Measurements from ENCODE around the gene MPLKIP. TPM values are rescaled to one million over a fixed set of nuclear protein-coding genes. Genes with fewer than 3 reads are reported as not detected.
A peak's percentile ranks its signal among the peaks of the same experiment; 100 is the strongest.

Gene MPLKIP

DNA sequence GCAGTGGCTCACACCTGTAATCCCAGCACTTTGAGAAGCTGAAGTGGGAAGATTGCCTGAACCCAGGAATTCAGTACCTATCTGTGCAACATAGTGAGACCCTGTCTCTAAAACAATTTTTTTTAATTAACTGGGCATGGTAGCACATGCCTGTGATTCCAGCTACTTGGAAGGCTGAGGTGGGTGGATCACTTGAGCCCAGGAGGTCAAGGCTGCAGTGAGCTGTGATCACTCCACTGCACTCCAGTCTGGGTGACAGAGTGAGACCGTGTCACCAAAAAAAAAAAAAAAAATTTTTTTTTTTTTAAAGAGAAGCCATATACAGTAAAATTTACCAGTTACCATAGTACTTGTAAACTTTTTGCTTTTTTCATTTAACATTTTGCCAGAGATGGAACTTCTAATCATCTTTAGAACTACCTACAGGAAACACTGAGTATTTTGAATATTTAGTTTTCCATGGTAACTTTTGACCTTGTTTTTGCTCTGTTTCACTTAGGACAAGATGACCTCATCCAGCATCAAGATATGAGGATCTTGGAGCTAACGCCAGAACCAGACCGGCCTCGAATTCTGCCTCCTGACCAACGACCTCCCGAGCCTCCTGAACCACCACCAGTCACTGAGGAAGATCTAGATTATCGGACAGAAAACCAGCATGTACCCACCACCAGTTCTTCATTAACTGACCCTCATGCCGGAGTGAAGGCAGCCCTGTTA is 40.6 kb downstream of the MPLKIP start:
- Histone ChIP-seq H3K9me3 (ENCODE audit: control insufficient read depth, low read length) (no peaks in the 10 kb centered on the region), H3K4me1 (ENCODE audit: control insufficient read depth, insufficient read depth, low read depth, low read length) (no peaks in the 10 kb centered on the region), H3K18ac (ENCODE audit: low read depth in 1 of 2, low read length in 2 of 2) (no peak overlapping the region), H4K8ac (ENCODE audit: low read length) (no peak overlapping the region), H3K9ac (ENCODE audit: low read length) (no peak overlapping the region), H2BK12ac (ENCODE audit: low read length in 2 of 2) (no peak overlapping the region), H3K79me1 (replicated peaks; ENCODE audit: low read length, poor library complexity, severe bottlenecking) (peaks cover 13% of the 10 kb centered on the region), H3K14ac (ENCODE audit: low read length in 2 of 2) (no peak overlapping the region), H2BK5ac (ENCODE audit: low read depth, low read length, poor library complexity, severe bottlenecking) (no peak overlapping the region), H3K36me3 (ENCODE audit: control insufficient read depth in 1 of 2, insufficient read depth in 2 of 2, low read depth in 1 of 2, low read length in 2 of 2) (peaks cover 21 to 65% of the 10 kb centered on the region in 2 experiments), H2BK120ac (ENCODE audit: low read depth, low read length) (no peak overlapping the region), H2AK5ac (ENCODE audit: low read length, severe bottlenecking) (no peak overlapping the region), H3K23ac (ENCODE audit: low read length in 2 of 2) (no peak overlapping the region), H3K4ac (ENCODE audit: low read depth in 1 of 2, low read length in 2 of 2) (no peak overlapping the region), H2BK15ac (ENCODE audit: low read depth, poor library complexity, severe bottlenecking) (no peak overlapping the region), H3K4me2 (ENCODE audit: low read length, poor library complexity, severe bottlenecking) (no peak overlapping the region), H4K91ac (ENCODE audit: low read length) (no peak overlapping the region), H3K27me3 (ENCODE audit: control insufficient read depth in 1 of 2, insufficient read depth in 1 of 2, low read length in 2 of 2) (no peaks in the 10 kb centered on the region), H3K4me3 (ENCODE audit: insufficient read depth in 1 of 2, low read depth in 1 of 2, low read length in 2 of 2) (no peak overlapping the region), H2AFZ (ENCODE audit: low read depth, low read length) (no peak overlapping the region), H3K27ac (ENCODE audit: low read length, poor library complexity, severe bottlenecking) (no peak overlapping the region)
- 96% methylated on average over 7 of the region's 8 CpGs for WGBS
- DNase-seq, result no peak

DNA sequence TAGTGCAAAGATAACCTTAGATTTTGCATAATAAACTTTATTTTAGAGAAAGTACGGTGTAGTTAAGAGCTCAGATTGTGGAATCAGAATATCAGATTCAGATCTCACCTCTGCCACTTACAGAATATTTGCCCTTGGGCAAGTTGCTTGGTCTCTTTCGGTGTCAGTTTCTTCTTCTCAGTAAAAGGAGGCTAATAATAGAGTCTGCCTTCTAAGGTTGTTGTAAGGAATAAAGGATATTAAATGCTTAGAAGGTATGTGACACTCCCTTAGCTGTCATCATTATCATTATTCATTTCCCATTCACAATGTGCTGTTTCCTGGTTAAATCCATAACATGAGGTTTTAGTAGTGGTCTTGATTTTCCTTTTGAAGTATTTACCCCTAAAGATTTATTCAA is 42.2 kb downstream of the MPLKIP start:
- H3K79me1 ChIP-seq (replicated peaks; ENCODE audit: low read length, poor library complexity, severe bottlenecking), result peaks cover 13% of the 10 kb centered on the region
- H2BK12ac ChIP-seq (ENCODE audit: low read length in 2 of 2), result no peak overlapping the region
- H2AFZ ChIP-seq (ENCODE audit: low read depth, low read length), result no peak overlapping the region
- peaks cover 27 to 73% of the 10 kb centered on the region in 2 experiments for H3K36me3 ChIP-seq (ENCODE audit: control insufficient read depth in 1 of 2, insufficient read depth in 2 of 2, low read depth in 1 of 2, low read length in 2 of 2)
- H3K9me3 ChIP-seq (ENCODE audit: control insufficient read depth, low read length), result no peaks in the 10 kb centered on the region
- H3K14ac ChIP-seq (ENCODE audit: low read length in 2 of 2), result no peak overlapping the region
- no peak overlapping the region for H2AK5ac ChIP-seq (ENCODE audit: low read length, severe bottlenecking)
- no peak overlapping the region for H3K18ac ChIP-seq (ENCODE audit: low read depth in 1 of 2, low read length in 2 of 2)
- H3K23ac ChIP-seq (ENCODE audit: low read length in 2 of 2), result no peak overlapping the region
- no peak overlapping the region for H4K8ac ChIP-seq (ENCODE audit: low read length)
- no peak overlapping the region for H2BK15ac ChIP-seq (ENCODE audit: low read depth, poor library complexity, severe bottlenecking)
- no peak overlapping the region for H2BK120ac ChIP-seq (ENCODE audit: low read depth, low read length)
- no peaks in the 10 kb centered on the region for H3K27me3 ChIP-seq (ENCODE audit: control insufficient read depth in 1 of 2, insufficient read depth in 1 of 2, low read length in 2 of 2)
- no peak for DNase-seq
- no peak overlapping the region for H2BK5ac ChIP-seq (ENCODE audit: low read depth, low read length, poor library complexity, severe bottlenecking)
- H3K4me1 ChIP-seq (ENCODE audit: control insufficient read depth, insufficient read depth, low read depth, low read length), result no peaks in the 10 kb centered on the region
- H3K27ac ChIP-seq (ENCODE audit: low read length, poor library complexity, severe bottlenecking), result no peak overlapping the region
- H3K9ac ChIP-seq (ENCODE audit: low read length), result no peak overlapping the region
- WGBS, result no CpG with 5 or more reads among the region's 2 CpGs
- no peak overlapping the region for H3K4me2 ChIP-seq (ENCODE audit: low read length, poor library complexity, severe bottlenecking)
- no peak overlapping the region for H3K4ac ChIP-seq (ENCODE audit: low read depth in 1 of 2, low read length in 2 of 2)
- H3K4me3 ChIP-seq (ENCODE audit: insufficient read depth in 1 of 2, low read depth in 1 of 2, low read length in 2 of 2), result no peak overlapping the region
- no peak overlapping the region for H4K91ac ChIP-seq (ENCODE audit: low read length)

DNA sequence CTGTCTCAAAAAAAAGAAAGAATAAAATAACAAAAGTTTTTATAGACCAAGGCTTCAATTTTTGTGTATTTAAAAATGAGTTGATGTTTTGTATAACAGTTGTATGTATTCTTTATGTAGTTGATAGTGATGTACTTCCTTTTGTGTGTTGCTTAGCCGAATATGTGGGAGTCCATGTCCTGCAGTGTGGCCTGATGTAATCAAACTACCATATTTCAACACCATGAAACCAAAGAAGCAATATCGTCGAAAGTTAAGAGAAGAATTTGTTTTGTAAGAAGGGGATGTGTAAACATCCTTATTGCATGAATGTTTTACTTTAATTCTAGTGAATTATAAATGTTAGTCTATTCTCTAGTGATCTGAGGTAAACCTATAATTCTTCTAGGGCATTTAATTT is 56.6 kb downstream of the MPLKIP start:
- H3K79me1 ChIP-seq (replicated peaks; ENCODE audit: low read length, poor library complexity, severe bottlenecking), result peaks cover 5% of the 10 kb centered on the region
- DNase-seq, result peak; percentile 47
- H2BK12ac ChIP-seq (ENCODE audit: low read length in 2 of 2), result no peak overlapping the region
- no peak overlapping the region for H4K8ac ChIP-seq (ENCODE audit: low read length)
- H3K23ac ChIP-seq (ENCODE audit: low read length in 2 of 2), result no peak overlapping the region
- H3K4ac ChIP-seq (ENCODE audit: low read depth in 1 of 2, low read length in 2 of 2), result no peak overlapping the region
- H2AFZ ChIP-seq (ENCODE audit: low read depth, low read length), result no peak overlapping the region
- H3K4me2 ChIP-seq (ENCODE audit: low read length, poor library complexity, severe bottlenecking), result no peak overlapping the region
- no peak overlapping the region for H2BK15ac ChIP-seq (ENCODE audit: low read depth, poor library complexity, severe bottlenecking)
- no peak overlapping the region for H3K14ac ChIP-seq (ENCODE audit: low read length in 2 of 2)
- no peaks in the 10 kb centered on the region for H3K9me3 ChIP-seq (ENCODE audit: control insufficient read depth, low read length)
- H3K18ac ChIP-seq (ENCODE audit: low read depth in 1 of 2, low read length in 2 of 2), result no peak overlapping the region
- no peaks in the 10 kb centered on the region for H3K27me3 ChIP-seq (ENCODE audit: control insufficient read depth in 1 of 2, insufficient read depth in 1 of 2, low read length in 2 of 2)
- H3K9ac ChIP-seq (ENCODE audit: low read length), result no peak overlapping the region
- H2BK120ac ChIP-seq (ENCODE audit: low read depth, low read length), result no peak overlapping the region
- no peak overlapping the region for H3K4me3 ChIP-seq (ENCODE audit: insufficient read depth in 1 of 2, low read depth in 1 of 2, low read length in 2 of 2)
- H3K27ac ChIP-seq (ENCODE audit: low read length, poor library complexity, severe bottlenecking), result no peak overlapping the region
- peaks cover 0 to 39% of the 10 kb centered on the region in 2 experiments for H3K36me3 ChIP-seq (ENCODE audit: control insufficient read depth in 1 of 2, insufficient read depth in 2 of 2, low read depth in 1 of 2, low read length in 2 of 2)
- no CpG with 5 or more reads among the region's 3 CpGs for WGBS
- H2AK5ac ChIP-seq (ENCODE audit: low read length, severe bottlenecking), result no peak overlapping the region
- H4K91ac ChIP-seq (ENCODE audit: low read length), result no peak overlapping the region
- H3K4me1 ChIP-seq (ENCODE audit: control insufficient read depth, insufficient read depth, low read depth, low read length), result no peaks in the 10 kb centered on the region
- H2BK5ac ChIP-seq (ENCODE audit: low read depth, low read length, poor library complexity, severe bottlenecking), result no peak overlapping the region

Small RNA genes lying within 50 kb of the gene (small RNA-seq; reads per million reads assigned to genes)
- gene AC006023.1 (ENCODE audit: low read depth) (not detected), gene AC006023.2 (ENCODE audit: low read depth) (not detected)
